NCI-H510A (cell line): ENCODE results near the gene C1orf174.

Source experiments
- DNase-seq: peaks from one replicate; lab custom pipeline; 2025; lab: John Stamatoyannopoulos, UW

Gene C1orf174

DNA sequence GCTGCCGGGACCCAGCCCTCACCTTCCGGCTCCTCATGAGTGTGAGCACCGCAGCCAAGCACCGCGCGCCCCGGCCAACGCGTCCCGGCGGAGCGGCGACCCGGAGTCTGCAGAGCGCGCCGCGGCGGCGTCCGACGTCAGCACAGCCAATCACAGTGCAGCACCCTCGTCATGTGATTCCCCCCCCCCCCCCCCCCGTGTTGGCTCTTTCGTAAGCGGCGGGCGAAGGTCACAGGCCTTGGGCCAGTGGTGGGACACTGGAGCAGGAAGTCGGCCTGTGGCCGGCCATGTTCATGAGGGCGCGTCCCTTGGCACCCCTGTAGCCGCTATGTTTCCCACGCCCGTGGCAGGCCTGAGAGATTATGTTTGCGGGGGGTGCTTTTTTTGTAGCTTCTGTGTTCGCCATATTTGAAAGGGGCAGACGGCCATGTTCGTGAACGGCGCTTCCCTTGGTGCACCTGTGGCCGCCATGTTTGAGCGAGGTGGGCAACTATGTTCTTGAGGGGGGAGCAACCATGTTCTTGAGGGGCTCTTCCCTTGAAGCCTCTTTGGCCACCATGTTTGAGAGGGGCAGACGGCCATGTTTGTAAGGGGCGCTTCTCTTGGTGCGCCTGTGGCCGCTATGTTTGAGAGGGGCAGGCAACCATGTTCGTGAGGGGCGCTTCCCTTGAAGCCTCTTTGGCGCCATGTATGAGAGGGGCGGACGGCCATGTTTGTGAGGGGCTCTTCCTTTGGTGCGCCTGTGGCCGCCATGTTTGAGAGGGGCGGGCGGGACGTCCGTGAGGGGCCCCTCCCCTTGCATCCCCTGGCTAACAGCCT is at the start of gene C1orf174:
TSS of gene C1orf174 (minus strand) at position 123 of the 819 bp plus-strand sequence. CDS start at position 37, 86 bp downstream.
- peak; percentile 84 for DNase-seq

DNA sequence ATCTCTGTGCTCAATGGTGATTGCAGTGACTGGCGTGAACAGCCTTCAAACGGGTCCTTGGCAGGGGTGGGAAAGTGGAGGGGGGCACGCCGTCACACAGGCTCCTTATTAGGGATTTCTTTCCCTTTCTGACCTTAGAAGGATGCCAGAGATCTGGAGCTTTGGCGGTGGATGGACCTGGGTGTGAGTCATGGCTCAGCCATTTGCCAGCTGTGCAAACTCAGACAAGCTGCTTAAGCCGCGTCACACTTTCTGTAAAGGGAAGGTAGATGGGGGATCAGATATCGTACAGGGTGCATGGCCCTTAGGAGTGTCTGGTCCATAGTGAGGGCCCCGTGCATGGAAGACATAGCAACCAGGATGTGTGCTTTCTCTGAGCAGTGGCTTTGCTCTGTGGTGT is 48.3 kb upstream of the C1orf174 start:
- DNase-seq, result peak; percentile 73

GRCh38 chr1:3945916-3946840 is 46.1 kb upstream of the C1orf174 start:
- DNase-seq, result no peak

GRCh38 chr1:3945222-3945621 is 45.1 kb upstream of the C1orf174 start:
- no peak for DNase-seq

GRCh38 chr1:3944578-3945125 is 44.6 kb upstream of the C1orf174 start:
- DNase-seq, result no peak

DNA sequence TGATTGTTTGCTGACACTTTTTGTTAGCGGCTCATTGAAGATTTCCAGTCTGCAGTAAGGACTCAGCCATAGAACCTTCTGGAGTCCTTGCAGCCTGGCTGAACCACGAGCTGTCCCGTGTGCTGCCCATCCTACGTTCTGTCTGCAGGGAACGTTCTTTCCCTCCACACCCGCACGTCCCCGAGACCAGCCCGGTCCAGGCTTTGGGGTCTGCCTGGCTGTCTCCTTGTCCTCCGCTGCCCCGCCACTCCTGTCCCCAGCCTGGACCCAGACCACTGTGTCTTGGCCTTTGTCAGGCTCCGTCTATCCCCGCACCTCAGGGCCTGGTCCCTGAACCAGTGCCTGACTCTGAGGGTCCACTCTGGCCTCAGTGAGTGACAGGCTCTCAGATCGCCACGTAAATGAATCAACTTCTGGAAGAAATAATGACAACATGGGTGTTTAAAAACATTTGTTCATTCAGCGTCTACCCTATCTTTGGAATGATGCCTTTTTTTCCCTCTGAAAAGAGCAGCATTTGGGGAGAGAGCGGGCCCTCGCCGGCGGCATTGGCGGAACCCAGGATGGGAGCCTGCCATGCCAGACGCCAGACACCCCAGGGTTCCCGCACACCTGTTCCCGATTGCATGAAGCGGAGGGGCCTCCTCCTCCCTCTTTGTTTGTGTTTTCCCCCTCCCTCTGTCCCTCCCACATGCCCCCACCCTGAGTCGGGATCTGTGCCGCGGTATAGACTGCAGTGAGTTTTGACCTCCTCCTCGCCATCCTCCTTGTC is 43.9 kb upstream of the C1orf174 start:
- no peak for DNase-seq

DNA sequence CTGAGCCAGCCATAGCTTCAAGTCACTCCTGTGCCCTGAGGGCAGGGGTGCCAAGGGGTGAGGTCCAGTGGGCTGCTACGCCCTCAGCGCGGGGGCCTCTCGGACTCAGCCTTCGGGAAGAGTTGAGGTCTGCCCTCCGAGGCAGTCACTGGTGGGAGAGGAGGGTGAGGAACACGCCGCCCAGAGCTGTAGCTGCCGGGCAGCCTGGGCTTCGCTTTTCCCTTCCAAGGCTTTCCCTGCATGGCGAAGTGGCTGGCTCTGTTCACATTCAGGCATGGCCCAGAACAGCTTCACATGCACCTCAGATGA is 43.0 kb upstream of the C1orf174 start:
- no peak for DNase-seq

- peak; percentile 89 for DNase-seq
These were observed 42.5 kb upstream of the C1orf174 start for GRCh38 chr1:3942416-3943122.

DNA sequence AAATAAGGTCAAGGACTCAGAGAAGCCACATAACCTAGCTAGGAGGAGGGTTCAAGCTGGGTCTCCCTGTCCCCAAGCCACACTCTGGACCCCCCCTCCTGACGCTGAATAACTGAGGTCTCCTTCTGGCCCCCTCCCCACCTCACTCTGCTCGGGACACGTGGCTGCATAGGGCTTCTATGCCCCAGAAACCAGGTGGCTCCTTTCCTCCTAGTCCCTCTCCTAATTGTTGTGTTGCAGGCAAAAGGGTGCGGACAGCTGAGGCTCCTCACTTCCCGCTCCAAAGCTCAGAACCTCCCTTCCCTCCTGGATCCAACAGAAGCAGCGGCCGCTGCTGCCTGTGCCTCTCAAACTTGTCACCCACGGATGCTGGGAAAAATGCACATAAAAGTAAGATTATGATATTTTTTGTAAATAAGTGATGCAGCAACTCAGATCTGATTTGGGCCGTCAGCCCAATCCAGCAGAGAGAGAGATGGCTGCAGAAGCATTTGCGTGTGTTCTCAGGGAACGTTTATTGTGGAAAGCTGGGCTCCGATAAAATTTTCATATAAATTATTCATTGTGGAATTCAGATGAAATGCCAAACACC is 40.8 kb upstream of the C1orf174 start:
- DNase-seq, result no peak

DNA sequence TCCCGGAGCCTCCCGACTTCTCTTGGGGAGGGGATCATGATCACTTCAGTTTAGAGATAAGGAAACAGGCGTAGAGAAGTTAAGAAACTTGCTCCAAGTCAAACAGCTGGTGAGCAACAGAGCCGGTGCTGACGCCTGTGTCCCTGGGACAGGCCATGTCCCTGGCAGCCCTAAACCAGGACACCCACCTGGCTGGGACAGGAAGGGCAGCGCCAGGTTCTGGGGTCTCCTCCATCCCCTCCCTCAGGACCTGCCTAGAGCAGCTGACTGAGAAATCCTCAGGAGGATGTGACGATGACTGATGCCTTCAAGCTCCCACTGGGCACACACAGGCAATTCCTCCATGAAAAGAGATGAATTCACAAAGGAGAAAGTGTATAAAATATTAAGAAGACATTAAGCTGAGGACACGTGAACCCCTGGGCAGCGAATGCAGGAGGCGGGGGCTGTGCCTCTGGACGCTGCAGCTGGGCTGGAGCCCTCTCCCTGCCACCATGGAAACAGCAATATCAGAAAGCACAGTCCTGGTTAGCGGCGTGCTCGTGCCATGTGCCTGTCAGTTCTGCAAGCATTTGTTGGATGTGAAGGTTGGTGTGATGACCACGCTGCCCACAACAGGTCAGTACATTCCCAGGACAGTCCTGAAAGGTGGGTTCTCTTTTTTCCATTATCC is 40.1 kb upstream of the C1orf174 start:
- DNase-seq, result no peak

DNA sequence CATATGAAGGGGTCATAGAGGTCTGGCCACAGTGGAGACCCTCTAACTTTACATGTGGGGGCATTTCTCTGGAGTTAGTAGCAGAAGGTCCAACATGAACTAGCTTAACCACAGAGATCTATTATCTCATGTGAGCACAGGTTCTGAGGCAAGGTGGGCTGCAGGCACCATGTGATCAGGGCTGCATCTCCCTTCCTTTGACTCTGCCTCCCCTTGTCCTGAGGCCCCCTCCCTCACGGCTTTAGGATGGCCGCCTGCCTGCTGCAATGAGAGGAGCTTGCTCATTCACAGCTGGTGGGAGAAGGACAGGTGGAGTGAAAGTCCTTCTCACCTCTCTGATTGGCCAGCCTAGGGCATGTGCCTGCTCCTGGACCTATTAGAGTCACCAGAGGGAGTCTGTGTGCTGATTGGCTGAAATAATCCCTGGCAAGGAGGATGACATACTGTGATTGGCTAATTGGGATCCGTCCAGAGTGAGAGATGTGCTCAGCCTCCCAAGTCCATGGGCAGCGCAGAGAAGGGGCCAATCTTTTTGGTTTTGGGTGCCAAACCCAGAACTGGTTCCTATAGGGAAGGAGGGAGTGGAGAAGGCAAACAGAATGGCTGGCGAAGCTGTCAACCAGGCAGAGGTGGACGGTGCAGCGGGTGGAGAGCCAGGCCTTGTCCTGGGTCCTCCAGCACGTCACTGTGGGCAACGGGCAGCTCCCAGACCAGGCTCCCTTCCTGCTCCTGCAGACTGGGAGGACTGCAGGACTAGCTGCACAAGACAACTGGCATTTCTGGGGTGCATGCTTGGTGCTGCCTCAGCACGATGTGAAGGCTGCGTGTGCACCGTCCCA is 39.4 kb upstream of the C1orf174 start:
- DNase-seq, result no peak

DNA sequence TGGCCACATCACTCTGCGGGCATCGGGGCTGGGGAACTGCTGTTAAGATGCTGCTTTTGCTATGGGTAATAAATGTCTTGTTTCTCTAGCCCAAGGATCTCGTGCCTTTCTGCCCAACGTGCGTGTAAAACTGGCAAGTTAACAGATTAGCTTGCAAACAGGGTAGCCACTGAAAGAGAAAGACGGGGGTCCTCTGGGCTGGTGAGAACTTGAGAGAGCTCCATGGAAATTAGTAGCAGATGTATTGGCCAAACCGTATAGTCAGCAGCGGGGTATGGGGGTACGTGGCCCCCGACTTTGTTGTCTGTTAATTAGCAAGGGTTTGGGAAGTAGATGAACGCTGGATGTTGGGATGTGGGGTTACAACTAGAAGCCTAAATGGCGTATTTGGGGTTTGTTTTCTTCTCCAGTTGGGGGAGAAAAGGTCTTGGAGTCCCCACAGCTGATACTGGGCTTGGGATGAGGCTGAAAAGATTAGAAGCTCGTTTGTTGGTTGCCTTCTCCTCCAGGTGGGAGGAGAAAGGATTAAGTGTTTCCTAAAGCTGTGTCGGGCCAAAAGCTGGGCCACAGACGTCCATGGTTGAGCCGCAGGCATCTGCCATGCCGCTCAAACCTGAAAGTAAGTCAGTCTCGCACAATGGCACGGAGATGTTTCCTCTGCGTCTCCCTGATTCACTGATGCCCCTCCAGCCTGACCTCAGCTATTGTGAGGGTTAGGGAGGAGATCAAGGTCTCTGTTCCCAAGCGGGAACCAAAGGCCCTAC is 32.3 kb upstream of the C1orf174 start:
- DNase-seq, result no peak

- no peak for DNase-seq
These were observed 31.2 kb upstream of the C1orf174 start for GRCh38 chr1:3931007-3931912.

DNA sequence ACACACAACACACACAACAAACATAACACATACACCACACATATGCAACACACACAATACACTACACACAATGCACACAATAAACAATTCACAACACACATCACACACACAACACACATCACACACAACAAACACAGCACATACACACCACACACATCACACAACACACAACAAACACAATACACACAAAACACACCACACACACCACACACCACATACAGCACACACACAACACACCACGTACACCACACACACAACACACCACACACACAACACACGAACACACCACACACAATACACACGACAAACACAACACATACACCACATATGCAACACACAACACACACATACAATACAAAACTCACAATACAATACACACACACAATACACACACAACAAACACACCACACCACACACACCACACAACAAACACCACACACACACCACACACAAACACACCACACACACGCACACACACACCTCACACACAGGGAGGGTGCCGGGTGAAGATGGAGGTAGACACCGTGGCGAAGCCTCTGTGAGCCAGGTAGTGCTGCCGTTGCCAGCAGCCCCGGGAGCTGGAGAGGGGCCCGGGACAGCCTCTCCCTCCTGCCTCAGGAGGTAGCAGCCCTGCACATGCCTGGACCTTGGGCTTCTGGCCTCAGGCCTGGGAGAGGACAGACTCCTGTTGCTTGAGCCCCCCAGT is 30.4 kb upstream of the C1orf174 start:
- no peak for DNase-seq

DNA sequence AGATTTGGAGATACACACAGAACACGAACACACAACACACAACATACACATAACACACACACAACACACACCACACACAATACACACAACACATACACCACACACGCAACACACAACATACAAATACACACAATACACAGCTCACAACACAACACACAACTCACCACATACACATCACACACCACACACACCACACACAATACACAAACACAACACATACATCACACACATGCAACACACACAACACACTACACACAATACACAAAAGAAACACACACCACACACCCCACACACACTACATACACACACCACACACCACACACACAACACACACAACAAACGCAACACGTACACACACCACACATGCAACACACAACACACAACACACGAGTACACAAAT is 29.1 kb upstream of the C1orf174 start:
- DNase-seq, result no peak

DNA sequence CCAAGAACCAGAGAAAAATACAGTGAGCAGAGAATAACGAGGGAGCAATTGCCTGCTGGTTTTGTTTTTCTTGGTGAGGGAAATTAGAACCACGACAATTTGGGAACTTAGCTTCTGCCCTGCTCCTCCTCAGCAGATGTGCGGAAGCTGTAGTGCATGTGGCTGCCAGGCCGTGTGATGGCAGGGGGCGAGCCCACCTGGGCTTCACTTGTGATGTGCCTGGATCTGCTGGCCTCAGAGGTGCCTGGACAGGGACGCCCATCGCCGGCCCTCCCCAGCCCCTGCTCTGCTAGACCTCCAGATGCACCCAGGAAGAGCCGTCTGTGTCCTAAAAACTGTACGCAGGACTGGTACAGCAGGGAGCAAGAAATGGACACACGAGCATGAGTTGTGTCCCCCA is 28.5 kb upstream of the C1orf174 start:
- no peak for DNase-seq

DNA sequence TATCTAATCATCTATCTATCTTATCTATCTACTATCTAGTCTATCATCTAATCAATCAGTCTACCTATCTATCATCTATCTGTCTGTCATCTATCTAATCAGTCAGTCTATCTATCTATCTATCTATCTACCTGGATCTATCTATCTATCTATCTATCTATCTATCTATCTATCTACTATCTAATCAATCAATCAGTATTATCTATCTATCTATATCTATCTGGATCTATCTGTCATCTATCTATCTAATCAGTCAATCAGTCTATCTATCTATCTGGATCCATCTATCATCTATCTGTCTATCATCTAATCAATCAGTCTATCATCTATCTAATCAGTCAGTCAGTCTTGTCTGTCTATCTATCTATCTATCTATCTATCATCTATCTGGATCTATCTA is 26.9 kb upstream of the C1orf174 start:
- DNase-seq, result no peak
